Activated CD4-positive, alpha-beta T cell treated with anti-CD3 and anti-CD28 coated beads, Interleukin-2, amount 50 U/mL, for 48 hours (primary cell): ENCODE results near the gene SNAP25.

Experiments used
- DNase-seq, 2 experiments: peaks; one replicate each; pipeline ENCODE4 v3.0.0-alpha.2; 2020

The SNAP25 gene

GRCh38 chr20:10339609-10340008 is 121.0 kb downstream of the SNAP25 start:
- DNase-seq = no peak

DNA sequence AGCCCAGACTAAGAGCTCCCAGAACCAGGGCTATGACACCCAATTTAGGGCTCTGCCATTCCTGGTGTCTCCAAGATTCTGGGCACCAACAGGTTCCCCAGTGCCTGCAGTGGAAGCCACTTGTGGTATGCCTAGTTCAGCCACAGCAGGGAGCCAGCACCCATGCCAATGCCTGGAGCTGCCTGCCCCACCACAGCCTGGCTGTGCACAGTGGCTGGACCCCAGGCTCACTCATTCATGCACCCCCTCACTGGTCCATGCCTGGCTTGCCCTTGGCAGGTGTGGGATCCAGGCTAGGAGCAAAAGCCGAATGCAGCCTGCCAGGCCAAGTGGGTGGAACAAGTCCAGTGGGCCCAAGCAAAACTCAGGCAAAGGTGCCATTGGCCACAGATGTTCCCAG is 123.5 kb downstream of the SNAP25 start:
- no peak for DNase-seq

DNA sequence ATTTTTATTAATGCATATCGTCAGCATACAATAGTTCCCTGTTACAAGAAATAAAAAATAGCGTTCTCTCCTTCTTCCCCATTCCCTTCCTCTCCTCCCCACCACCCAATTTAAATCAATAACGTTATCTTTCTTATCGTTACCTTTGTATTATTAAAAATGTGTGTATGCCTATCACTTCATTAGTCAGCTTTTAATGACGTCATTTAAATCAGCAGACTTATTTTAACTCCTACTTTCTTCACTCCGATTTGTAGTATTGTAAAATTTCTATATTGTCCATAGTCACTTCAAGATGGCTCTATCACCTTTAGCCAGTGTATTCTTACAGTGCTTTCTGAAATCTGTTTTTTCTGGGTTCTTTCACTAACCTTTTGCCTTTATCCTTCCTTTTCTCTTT is 126.3 kb downstream of the SNAP25 start:
- no peak for DNase-seq

DNA sequence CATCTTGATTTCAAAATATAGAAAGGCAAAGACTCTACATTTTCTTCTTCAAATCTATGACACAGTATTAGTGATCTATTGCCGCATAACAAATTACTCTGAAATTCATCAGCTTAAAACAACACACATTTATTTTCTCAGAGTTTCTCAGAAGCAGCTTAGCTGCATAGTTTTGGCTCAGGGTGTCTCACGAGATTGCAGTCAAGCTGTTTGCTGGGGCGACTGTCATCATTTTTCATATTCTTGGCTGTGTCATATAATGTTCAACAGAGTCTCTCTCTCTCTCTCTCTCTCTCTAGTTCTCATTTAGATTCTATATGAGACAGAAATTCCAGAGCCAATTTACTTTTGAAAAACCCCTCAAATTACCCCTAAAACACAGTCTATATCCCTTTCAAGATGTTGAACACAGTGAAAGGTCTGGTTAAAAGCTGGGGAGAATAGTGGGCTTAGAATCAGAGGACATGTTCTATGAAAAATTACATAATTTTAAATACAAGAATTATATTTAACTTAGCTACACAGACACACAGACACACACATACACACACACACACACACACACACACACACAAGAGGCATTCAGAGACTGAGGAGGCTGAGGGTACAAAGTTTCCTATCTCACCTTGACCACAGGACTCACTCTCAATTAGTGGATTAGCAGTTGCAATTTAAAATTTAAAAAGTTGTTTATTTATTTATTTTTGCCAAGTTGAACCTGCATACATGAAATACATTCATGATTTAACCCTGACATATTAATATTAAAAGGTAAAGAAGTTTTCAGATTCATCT is 128.7 kb downstream of the SNAP25 start:
- no peak for DNase-seq

GRCh38 chr20:10349118-10349517 is 130.5 kb downstream of the SNAP25 start:
- no peak for DNase-seq

GRCh38 chr20:10350188-10350842 is 131.7 kb downstream of the SNAP25 start:
- DNase-seq = no peak

- DNase-seq = no peak
Measured at GRCh38 chr20:10352934-10353824, 134.5 kb downstream of the SNAP25 start.

- no peak for DNase-seq
Measured at GRCh38 chr20:10356628-10357027, 138.0 kb downstream of the SNAP25 start.
